DND-41 (cell line): ENCODE data around the gene DNAJC5.
A peak's percentile ranks its signal among the peaks of the same experiment; 100 is the strongest.

ENCODE experiments used
- ATAC-seq: fragments of 200-7000 bp; cut with Tn5 transposase; 3 replicates; pipeline ENCODE4 v1.9.1; 2021; ENCODE audit warnings: low read depth; ENCODE audit not compliant: insufficient read depth
- DNase-seq: peaks from one replicate; pipeline ENCODE4 v3.0.0-alpha.2; 2020
- H2AFZ ChIP-seq: 2 replicates; pipeline ENCODE4 v1.6.0; 2012; ENCODE audit warnings: low read depth, low read length
- H3K27ac ChIP-seq: 2 replicates; pipeline ENCODE4 v1.5.1; 2012; ENCODE audit warnings: low read length, inconsistent platforms
- H3K27me3 ChIP-seq: fragments of 200-600 bp; sonication (generic); 2 replicates; pipeline ENCODE4 v1.6.0; 2012; ENCODE audit warnings: low read length, mild to moderate bottlenecking, inconsistent platforms; ENCODE audit not compliant: insufficient read depth, poor library complexity
- H3K36me3 ChIP-seq: 2 replicates; pipeline ENCODE4 v1.5.1; 2012; ENCODE audit warnings: low read length, inconsistent platforms; ENCODE audit not compliant: insufficient read depth
- H3K4me1 ChIP-seq: 2 replicates; pipeline ENCODE4 v1.5.1; 2012; ENCODE audit warnings: mild to moderate bottlenecking, low read length; ENCODE audit not compliant: insufficient read depth
- H3K4me2 ChIP-seq: 2 replicates; pipeline ENCODE4 v1.6.0; 2012; ENCODE audit warnings: mild to moderate bottlenecking, moderate library complexity, low read length, inconsistent platforms; ENCODE audit not compliant: insufficient read depth
- H3K4me3 ChIP-seq, 2 experiments: fragments of 200-600 bp in 1 of 2; shearing (Covaris generic) in 1 of 2; 2 replicates each; pipeline ENCODE4 v1.5.1; 2012 to 2016; ENCODE audit warnings: inconsistent platforms in 2 of 2, low read length in 2 of 2, mild to moderate bottlenecking in 2 of 2, low read depth in 1 of 2, moderate library complexity in 1 of 2
- H3K79me2 ChIP-seq: 2 replicates; pipeline ENCODE4 v1.6.0; 2012; ENCODE audit warnings: low read length, inconsistent platforms; ENCODE audit not compliant: insufficient read depth
- H3K9ac ChIP-seq: 2 replicates; pipeline ENCODE4 v1.6.0; 2012; ENCODE audit warnings: low read depth, mild to moderate bottlenecking, inconsistent platforms, low read length, moderate library complexity
- H3K9me3 ChIP-seq: 2 replicates; pipeline ENCODE4 v1.5.1; 2012; ENCODE audit warnings: low read length, moderate library complexity, mild to moderate bottlenecking, inconsistent platforms; ENCODE audit not compliant: insufficient read depth, severe bottlenecking
- H4K20me1 ChIP-seq: 2 replicates; pipeline ENCODE4 v1.6.0; 2012; ENCODE audit warnings: low read length; ENCODE audit not compliant: insufficient read depth
- EZH2 ChIP-seq: IDR thresholded peaks from 3 replicates; pipeline ENCODE4 v1.6.1; 2012; ENCODE audit warnings: borderline replicate concordance, low read depth, mild to moderate bottlenecking, moderate library complexity, low read length, inconsistent platforms; ENCODE audit not compliant: severe bottlenecking
- TF ChIP-seq, protein P1 (sequence below): IDR thresholded peaks from 2 replicates; pipeline ENCODE4 v1.5.1; 2012; ENCODE audit warnings: borderline replicate concordance, low read length, moderate library complexity, mild to moderate bottlenecking; ENCODE audit not compliant: poor library complexity, severe bottlenecking; ENCODE audit errors: extremely low read depth

DNAJC5 gene

DNA sequence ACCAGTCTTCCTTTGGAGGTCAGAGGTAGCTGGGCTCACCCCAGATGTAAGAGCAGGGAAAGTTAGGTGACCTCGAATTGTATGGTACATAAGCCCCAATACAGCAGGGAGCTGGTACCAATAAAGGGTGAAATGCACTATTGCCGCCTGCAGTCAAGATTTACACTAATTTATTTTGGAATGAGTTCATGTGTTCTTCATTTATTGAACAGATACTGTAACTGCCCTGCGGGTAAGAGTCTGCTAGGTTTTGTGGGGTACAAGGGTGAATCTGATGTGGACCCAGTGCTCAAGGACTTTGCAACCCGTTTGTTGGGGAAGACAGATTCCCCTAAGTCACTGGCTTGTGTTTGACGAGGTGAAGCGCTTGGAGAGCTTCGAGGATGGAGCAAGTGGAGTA lies 2.5 kb upstream of the DNAJC5 start:
- Histone ChIP-seq H3K36me3 (peaks cover 44% of the 10 kb centered on the region), H2AFZ (no peak overlapping the region), H3K27me3 (no peaks in the 10 kb centered on the region), H3K4me1 (peaks cover 20% of the 10 kb centered on the region), H4K20me1 (peaks cover 36% of the 10 kb centered on the region), H3K9ac (no peak overlapping the region), H3K79me2 (peaks cover 21% of the 10 kb centered on the region), H3K4me3 (no peak overlapping the region), H3K4me2 (no peak overlapping the region), H3K27ac (no peak overlapping the region), H3K9me3 (no peaks in the 10 kb centered on the region)
- ATAC-seq = no peak
- TF ChIP-seq EZH2 = no peak
- TF ChIP-seq, protein P1, sequence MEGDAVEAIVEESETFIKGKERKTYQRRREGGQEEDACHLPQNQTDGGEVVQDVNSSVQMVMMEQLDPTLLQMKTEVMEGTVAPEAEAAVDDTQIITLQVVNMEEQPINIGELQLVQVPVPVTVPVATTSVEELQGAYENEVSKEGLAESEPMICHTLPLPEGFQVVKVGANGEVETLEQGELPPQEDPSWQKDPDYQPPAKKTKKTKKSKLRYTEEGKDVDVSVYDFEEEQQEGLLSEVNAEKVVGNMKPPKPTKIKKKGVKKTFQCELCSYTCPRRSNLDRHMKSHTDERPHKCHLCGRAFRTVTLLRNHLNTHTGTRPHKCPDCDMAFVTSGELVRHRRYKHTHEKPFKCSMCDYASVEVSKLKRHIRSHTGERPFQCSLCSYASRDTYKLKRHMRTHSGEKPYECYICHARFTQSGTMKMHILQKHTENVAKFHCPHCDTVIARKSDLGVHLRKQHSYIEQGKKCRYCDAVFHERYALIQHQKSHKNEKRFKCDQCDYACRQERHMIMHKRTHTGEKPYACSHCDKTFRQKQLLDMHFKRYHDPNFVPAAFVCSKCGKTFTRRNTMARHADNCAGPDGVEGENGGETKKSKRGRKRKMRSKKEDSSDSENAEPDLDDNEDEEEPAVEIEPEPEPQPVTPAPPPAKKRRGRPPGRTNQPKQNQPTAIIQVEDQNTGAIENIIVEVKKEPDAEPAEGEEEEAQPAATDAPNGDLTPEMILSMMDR = no peak
- DNase-seq = no peak

DNA sequence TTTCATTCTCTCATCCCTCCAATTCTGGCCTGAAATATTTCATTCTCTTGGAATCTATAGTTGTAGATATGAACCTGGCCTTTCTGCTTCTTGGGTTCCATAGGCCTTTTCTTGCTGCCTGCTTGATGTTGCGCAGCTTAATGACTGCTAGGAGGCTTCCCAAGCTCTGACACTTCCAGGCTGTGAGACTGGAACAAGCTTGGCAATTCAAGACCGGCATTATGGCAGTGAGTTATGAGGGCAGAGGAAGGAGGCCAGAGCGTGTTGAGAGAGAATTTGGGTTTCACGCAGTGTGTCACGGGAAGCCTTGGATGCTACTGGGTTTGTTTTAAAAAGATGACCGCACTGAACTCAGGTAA lies 948 bp upstream of the DNAJC5 start:
- Histone ChIP-seq H3K4me3 (no peak overlapping the region), H3K36me3 (peaks cover 42% of the 10 kb centered on the region), H3K4me2 (peak overlapping the region; percentile 72; the same call in 1 of the 2 replicates), H4K20me1 (peaks cover 47% of the 10 kb centered on the region), H3K27me3 (no peaks in the 10 kb centered on the region), H3K27ac (no peak overlapping the region), H3K79me2 (peaks cover 37% of the 10 kb centered on the region), H3K9ac (no peak overlapping the region), H2AFZ (no peak overlapping the region), H3K4me1 (peaks cover 27% of the 10 kb centered on the region), H3K9me3 (no peaks in the 10 kb centered on the region)
- ATAC-seq (no peak), DNase-seq (no peak)
- TF ChIP-seq, protein P1 = no peak
- no peak for TF ChIP-seq EZH2

DNA sequence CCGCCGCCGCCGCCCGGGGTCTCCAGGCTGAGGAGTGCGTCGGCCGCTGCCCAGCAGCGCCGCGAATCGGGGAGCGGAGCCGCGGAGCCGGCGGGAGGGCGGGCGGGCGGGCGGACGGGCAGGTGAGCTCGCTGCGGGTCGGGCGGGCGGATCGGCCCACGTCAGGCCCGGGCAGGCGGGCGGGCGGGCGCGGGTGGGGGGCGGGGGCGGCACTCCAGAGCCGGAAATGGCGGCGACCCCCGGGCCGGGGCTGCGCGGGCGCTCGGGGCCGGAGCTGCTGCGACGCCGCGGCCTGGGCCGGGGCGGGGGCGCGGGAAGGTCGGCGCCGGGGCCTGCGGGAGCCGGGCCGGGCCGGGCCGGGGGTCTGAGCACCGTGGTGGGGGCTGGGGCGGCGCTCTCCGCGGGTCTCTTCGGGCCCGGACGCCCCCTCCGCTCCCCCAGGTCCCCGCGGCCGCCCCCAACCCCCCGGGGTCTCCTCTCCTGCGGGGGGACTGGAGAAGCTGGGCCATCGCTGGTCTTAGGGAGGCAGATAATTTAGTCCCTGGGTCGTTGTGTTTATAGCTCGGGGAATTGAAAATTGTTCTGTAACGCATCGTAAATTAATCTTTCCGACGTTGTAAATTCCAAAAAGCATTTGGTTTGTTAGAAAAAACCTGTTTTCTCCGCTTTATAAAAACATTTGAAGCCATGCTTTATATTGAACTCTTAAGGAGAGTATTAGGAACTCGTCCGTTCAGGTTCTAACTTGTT lies 451 bp downstream of the DNAJC5 start:
- Histone ChIP-seq H3K4me1 (peaks cover 27% of the 10 kb centered on the region), H3K27ac (peak overlapping the region; percentile 62), H4K20me1 (peaks cover 52% of the 10 kb centered on the region), H3K27me3 (no peaks in the 10 kb centered on the region), H3K36me3 (peaks cover 32% of the 10 kb centered on the region), H3K4me2 (peak overlapping the region; percentile 76), H2AFZ (0 out of 2 replicates have a peak overlapping the region, but pooled peaks have one; percentile 1), H3K79me2 (peaks cover 51% of the 10 kb centered on the region), H3K4me3 (peak overlapping the region; percentile 51 to 60), H3K9ac (peak overlapping the region; percentile 76), H3K9me3 (no peaks in the 10 kb centered on the region)
- TF ChIP-seq EZH2 = no peak
- TF ChIP-seq, protein P1 = no peak
- no peak for DNase-seq
- ATAC-seq = peak; percentile 27; the same call in 2 of the 3 replicates

DNA sequence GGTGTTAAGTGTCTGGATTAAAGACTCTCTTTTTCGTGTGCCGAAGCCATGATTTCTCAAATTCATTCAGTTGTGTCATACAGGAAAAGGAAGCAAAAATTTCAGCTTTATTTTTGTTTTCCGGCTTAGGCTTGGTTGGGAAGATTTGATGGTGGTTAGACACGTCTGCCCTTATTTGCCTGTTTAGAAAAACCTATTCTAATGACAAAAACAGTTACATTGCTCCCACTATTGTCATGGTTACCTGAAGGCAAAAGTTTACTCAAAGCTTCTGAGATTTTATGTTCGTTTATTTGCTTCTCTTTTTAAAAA lies 982 bp downstream of the DNAJC5 start:
- peaks cover 54% of the 10 kb centered on the region for H4K20me1 ChIP-seq
- no peak for DNase-seq

More for the DNA sequence above, 982 bp downstream of the DNAJC5 start:
- no peaks in the 10 kb centered on the region for H3K9me3 ChIP-seq
- peak overlapping the region; percentile 51 to 60 for H3K4me3 ChIP-seq
- H3K9ac ChIP-seq = peak overlapping the region; percentile 76
- H3K27me3 ChIP-seq = no peaks in the 10 kb centered on the region
- peak overlapping the region; percentile 62 for H3K27ac ChIP-seq
- H3K36me3 ChIP-seq = peaks cover 27% of the 10 kb centered on the region
- H3K4me1 ChIP-seq = peaks cover 27% of the 10 kb centered on the region
- ATAC-seq = no peak
- peak overlapping the region; percentile 76 for H3K4me2 ChIP-seq
- H2AFZ ChIP-seq = 0 out of 2 replicates have a peak overlapping the region, but pooled peaks have one; percentile 1
- H3K79me2 ChIP-seq = peaks cover 56% of the 10 kb centered on the region
- TF ChIP-seq, protein P1 = no peak
- TF ChIP-seq EZH2 = no peak
